Left ventricle myocardium inferior (tissue), 1 donor: ENCODE data around the gene CREB3. TPM values are rescaled to one million over a fixed set of nuclear protein-coding genes. Genes with fewer than 3 reads are reported as not detected.

Experiments
- DNase-seq: peaks from one replicate; pipeline ENCODE4 v3.0.0-alpha.2; 2020
- H3K27ac ChIP-seq: fragments of 200-600 bp; replicated peaks from 2 replicates; pipeline ENCODE4 v1.8.0; 2021
- H3K27me3 ChIP-seq: fragments of 200-600 bp; 2 replicates; pipeline ENCODE4 v1.8.0; 2021; ENCODE audit warnings: low read depth
- H3K36me3 ChIP-seq: fragments of 200-600 bp; 2 replicates; pipeline ENCODE4 v1.8.0; 2021
- H3K4me1 ChIP-seq: fragments of 200-600 bp; 2 replicates; pipeline ENCODE4 v1.8.0; 2021
- H3K4me3 ChIP-seq: fragments of 200-600 bp; 2 replicates; pipeline ENCODE4 v1.8.0; 2021; ENCODE audit warnings: mild to moderate bottlenecking, moderate library complexity
- H3K9me3 ChIP-seq: fragments of 200-600 bp; replicated peaks from 2 replicates; pipeline ENCODE4 v1.8.0; 2021
- intact Hi-C: fragments of 100-400 bp; cut with micrococcal nuclease; formaldehyde crosslinking; loops from one replicate; pipeline ENCODE4 v1.11.0; 2022
- total RNA-seq: library from RNA; stranded (reverse); fragmentation: NEBNext Ultra II Directional; extraction: Animal tissue kit (Norgen Biotek cat#: 25700); gene quantifications from one replicate; pipeline ENCODE4 v1.2.1, GENCODE V29; 2021
- TF ChIP-seq, protein P1 (sequence below): fragments of 200-600 bp; IDR thresholded peaks from 2 replicates; pipeline ENCODE4 v1.8.0; 2021; ENCODE audit warnings: antibody characterized with exemption, mild to moderate bottlenecking, borderline replicate concordance
- donor health status: DM: no; HTN: yes; CAD: no; lungs with severe emphysema.

CREB3 gene
- total RNA-seq, 1 donor from 2014 or later = 20.6 TPM

DNA sequence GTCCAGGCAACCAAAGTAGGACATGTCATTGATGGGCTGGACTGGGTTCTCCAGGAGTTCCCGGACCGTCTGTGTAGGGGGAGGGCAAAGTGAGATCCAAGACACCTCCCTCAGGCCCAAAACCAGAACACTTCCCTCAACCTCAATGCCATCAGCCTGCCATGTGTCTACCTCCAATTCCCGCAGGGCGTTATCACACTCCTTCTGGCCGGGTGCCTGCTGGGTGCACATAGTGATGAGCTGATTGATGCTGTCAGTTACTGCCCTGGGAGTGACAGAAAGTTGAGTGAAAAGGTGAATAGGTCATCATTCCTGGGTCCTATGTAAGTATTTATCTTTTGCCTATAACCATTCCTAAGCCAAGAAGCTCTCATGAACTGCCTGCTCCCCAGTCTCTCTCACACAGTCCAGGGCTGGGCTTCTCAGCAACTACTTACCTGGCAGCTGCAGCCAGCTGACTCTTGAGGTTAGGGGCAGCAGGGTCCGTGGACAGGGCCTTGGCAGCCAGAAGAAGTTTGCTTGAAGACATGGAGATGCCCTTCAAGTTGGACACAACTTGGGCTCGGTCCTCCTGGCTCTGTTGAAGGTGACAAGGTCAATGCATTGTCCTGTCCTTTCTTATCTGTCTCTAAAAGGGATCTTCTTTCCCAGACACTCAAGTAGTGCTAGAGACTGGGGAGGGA is 21.5 kb upstream of the CREB3 start:
- Histone ChIP-seq H3K36me3 (peaks cover 99% of the 10 kb centered on the region), H3K4me1 (peaks cover 14% of the 10 kb centered on the region), H3K27ac (peak overlapping the region; percentile 43), H3K27me3 (no peaks in the 10 kb centered on the region), H3K4me3 (no peak overlapping the region), H3K9me3 (no peaks in the 10 kb centered on the region)
- intact Hi-C loops = no loop called here
- TF ChIP-seq, protein P1, sequence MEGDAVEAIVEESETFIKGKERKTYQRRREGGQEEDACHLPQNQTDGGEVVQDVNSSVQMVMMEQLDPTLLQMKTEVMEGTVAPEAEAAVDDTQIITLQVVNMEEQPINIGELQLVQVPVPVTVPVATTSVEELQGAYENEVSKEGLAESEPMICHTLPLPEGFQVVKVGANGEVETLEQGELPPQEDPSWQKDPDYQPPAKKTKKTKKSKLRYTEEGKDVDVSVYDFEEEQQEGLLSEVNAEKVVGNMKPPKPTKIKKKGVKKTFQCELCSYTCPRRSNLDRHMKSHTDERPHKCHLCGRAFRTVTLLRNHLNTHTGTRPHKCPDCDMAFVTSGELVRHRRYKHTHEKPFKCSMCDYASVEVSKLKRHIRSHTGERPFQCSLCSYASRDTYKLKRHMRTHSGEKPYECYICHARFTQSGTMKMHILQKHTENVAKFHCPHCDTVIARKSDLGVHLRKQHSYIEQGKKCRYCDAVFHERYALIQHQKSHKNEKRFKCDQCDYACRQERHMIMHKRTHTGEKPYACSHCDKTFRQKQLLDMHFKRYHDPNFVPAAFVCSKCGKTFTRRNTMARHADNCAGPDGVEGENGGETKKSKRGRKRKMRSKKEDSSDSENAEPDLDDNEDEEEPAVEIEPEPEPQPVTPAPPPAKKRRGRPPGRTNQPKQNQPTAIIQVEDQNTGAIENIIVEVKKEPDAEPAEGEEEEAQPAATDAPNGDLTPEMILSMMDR = no peak
- no peak for DNase-seq

DNA sequence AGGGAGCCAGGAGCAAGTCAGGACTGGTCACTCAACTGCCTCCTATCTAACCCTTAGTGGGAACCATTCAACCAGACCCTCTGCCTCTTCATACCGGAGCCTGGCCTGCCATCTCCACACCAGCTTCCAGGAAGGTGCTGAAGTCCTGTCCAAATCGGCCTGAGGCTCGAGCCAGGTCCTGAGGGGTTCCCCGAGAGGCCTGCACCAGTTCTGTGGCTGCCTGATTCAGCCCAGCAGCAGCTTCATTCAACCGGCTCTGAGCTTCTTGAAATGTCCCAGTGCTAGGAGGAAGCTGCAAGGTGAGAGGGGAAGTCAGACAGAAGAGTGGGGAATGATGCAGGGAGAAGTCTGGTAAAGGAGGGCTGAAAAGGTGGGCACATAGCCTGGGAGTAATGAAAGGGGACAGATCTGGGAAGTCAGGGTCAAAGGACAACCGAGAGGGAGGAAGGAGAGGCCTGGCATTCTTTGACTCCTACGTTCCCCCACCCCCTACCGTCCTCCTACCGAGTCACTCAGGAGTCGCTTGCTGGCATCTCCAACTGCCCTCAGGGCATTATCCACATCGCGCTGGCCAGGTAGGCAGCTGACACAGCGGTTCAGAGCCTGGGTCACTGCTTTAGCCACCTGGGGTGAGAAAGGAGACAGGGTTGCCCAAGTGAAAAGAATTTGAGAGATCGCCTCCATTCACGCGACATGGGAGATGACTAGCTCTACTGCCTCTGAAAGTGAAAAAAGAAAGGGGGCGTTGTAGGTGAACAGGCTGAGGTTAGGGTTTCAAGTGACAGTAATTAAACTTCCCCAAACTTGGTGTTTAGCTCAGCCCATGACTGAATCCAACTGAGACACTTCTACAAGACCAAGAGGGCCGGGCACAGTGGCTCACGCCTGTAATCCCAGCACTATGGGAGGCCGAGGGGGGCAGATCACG is 20.7 kb upstream of the CREB3 start:
- intact Hi-C loops = no loop called here
- no peaks in the 10 kb centered on the region for H3K9me3 ChIP-seq

DNA sequence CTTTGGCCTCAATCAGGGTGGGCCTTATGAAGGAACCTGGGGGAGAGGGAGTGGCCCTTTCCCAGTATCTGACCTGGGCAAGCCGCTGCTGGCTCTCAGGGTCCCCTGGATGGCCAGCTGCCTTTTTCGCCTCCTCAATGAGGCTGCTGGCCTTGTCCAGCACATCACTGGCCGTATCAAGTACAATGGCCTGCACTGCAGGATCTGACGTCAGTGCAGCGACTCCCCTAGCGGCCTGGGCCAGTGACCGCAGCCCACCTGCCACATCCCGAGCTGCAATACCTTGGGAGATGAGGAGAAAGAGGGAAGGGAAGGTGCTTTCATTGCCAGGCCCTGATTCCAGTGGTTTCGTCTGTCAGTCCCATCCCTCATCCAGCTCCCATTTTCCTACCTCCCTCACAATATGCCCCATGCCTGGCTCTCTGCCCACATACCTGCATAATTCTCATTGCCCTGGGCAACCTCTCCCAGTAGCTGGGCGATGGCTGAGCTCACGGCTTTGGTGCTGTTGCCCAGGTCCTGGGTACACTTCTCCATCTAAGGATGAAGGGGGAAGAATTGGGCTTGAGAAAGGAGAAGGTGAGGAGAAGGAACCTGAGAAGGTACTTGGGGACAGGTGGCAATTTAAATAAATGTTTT is 19.6 kb upstream of the CREB3 start:
- TF ChIP-seq, protein P1 = no peak
- Histone ChIP-seq H3K27ac (no peak overlapping the region), H3K36me3 (peaks cover 99% of the 10 kb centered on the region), H3K4me3 (no peak overlapping the region), H3K4me1 (peaks cover 14% of the 10 kb centered on the region), H3K9me3 (no peaks in the 10 kb centered on the region), H3K27me3 (no peaks in the 10 kb centered on the region)
- intact Hi-C loops = no loop called here
- DNase-seq = no peak

More for the DNA sequence above, 20.7 kb upstream of the CREB3 start:
- H3K27me3 ChIP-seq = no peaks in the 10 kb centered on the region
- H3K27ac ChIP-seq = peak overlapping the region; percentile 43
- TF ChIP-seq, protein P1 = no peak
- no peak for DNase-seq
- peaks cover 99% of the 10 kb centered on the region for H3K36me3 ChIP-seq
- H3K4me1 ChIP-seq = peaks cover 14% of the 10 kb centered on the region
- H3K4me3 ChIP-seq = no peak overlapping the region

DNA sequence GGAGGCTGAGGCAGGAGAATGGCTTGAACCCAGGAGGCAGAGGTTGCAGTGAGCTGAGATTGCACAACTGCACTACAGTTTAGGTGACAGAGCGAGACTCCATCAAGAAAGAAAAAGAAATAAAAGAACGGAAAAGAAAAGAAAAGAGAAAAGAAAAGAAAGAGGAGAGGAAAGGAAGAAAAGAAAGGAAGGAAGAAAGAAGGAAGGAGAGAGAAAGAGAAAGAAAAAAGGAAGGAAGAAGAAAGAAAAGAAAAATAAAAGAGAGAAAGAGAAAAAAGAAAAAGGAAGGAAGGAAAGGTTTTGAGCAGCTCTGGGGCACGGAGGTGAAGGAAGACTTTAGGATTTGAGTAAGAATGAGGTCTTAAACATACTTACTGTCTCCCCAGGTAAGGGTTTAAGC is 18.9 kb upstream of the CREB3 start:
- no peaks in the 10 kb centered on the region for H3K27me3 ChIP-seq
- H3K9me3 ChIP-seq = no peaks in the 10 kb centered on the region
- H3K36me3 ChIP-seq = peaks cover 99% of the 10 kb centered on the region
- H3K4me1 ChIP-seq = peaks cover 14% of the 10 kb centered on the region
- no peak for DNase-seq
- TF ChIP-seq, protein P1 = no peak
- H3K4me3 ChIP-seq = no peak overlapping the region
- intact Hi-C loops = no loop called here
- H3K27ac ChIP-seq = no peak overlapping the region

DNA sequence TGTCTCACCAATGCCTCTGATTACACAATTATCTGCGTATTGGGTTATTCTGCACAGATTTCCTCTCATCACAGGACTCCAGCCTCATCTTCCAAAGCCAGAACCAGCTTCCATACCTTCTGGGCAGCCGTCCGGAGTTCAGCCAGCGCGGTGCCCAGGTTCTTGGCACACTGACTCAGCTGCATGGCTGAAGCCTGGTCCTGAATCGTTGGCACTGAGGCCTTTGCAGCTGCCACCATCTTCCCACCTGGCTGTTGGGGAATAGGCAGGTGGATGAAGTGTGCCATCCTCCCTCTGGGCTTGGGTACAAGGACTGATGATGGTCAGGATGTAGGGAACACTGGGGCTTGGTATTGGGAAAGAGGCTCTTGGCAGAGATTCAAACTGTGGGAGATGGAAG is 18.3 kb upstream of the CREB3 start:
- Histone ChIP-seq H3K36me3 (peaks cover 99% of the 10 kb centered on the region), H3K4me3 (no peak overlapping the region), H3K27me3 (no peaks in the 10 kb centered on the region), H3K27ac (no peak overlapping the region), H3K4me1 (peaks cover 14% of the 10 kb centered on the region), H3K9me3 (no peaks in the 10 kb centered on the region)
- intact Hi-C loops = no loop called here
- DNase-seq = no peak
- TF ChIP-seq, protein P1 = no peak
